K562 (cell line): ENCODE measurements around the gene CPA3. TPM values are rescaled to one million over a fixed set of nuclear protein-coding genes. Genes with fewer than 3 reads are reported as not detected.
A peak's percentile ranks its signal among the peaks of the same experiment; 100 is the strongest.

Experiments
- ATAC-seq: fragments of 200-7000 bp; cut with Tn5 transposase; 3 replicates; pipeline ENCODE4 v1.9.1; 2020; ENCODE audit warnings: moderate library complexity
- BruUV-seq: library from RNA; stranded (reverse); fragments of 400-500 nt; replicated peaks from 2 replicates; lab custom pipeline; 2021; lab: Mats Ljungman, UMichigan
- CTCF ChIA-PET: fragments of 300-600 bp; formaldehyde crosslinking; extraction: SDS; loops from one replicate; lab custom pipeline; 2021; ENCODE audit warnings: low intra/inter-chr PET ratio; lab: Yijun Ruan, JAX
- POLR2A ChIA-PET: fragments of 300-600, 350-650 bp; sonication (Branson Sonifier 250); formaldehyde crosslinking; extraction: SDS; loops from one replicate; lab custom pipeline; 2021; ENCODE audit warnings: antibody characterized with exemption, inconsistent platforms; lab: Yijun Ruan, JAX
- DNase-seq, 4 experiments: peaks; one replicate each; pipeline versions ENCODE4 v3.0.0 to v3.0.0-alpha.2; 2011 to 2018; ENCODE audit warnings: low spot score in 3 of 4, mixed read lengths in 3 of 4; ENCODE audit errors: extremely low read depth in 1 of 4
- FAIRE-seq: peaks from 2 replicates; lab custom pipeline; 2011; peaks lifted over from hg19 to GRCh38; lab: Jason Lieb, UNC
- H2AFZ ChIP-seq: 2 replicates; pipeline ENCODE4 v1.6.0; 2011; ENCODE audit warnings: low read depth, low read length, control low read depth, inconsistent platforms
- H3K27ac ChIP-seq: fragments of 200-600 bp; 3 replicates; pipeline ENCODE4 v1.8.0; 2011; ENCODE audit warnings: low read depth, mild to moderate bottlenecking, control low read depth, inconsistent platforms, low read length, moderate library complexity, mixed read lengths; ENCODE audit errors: extremely low read depth
- H3K27me3 ChIP-seq, 2 experiments: fragments of 300-600 bp in 1 of 2; 2 replicates in 1 of 2; 3 replicates in 1 of 2; pipeline versions ENCODE4 v1.6.0 to v1.8.0; 2011; ENCODE audit warnings: inconsistent platforms in 2 of 2, low read length in 2 of 2, mild to moderate bottlenecking in 1 of 2, mixed read lengths in 1 of 2, moderate library complexity in 1 of 2; ENCODE audit not compliant: control insufficient read depth in 2 of 2, insufficient read depth in 2 of 2
- H3K36me3 ChIP-seq: fragments of 300-600 bp; 3 replicates; pipeline ENCODE4 v1.8.0; 2011; ENCODE audit warnings: mild to moderate bottlenecking, low read length, inconsistent platforms; ENCODE audit not compliant: control insufficient read depth, insufficient read depth
- H3K4me1 ChIP-seq, 2 experiments: fragments of 200-600 bp in 1 of 2; replicated peaks in 1 of 2; 2 replicates in 1 of 2; 3 replicates in 1 of 2; pipeline versions ENCODE4 v1.5.1 to v1.8.0; 2011; ENCODE audit warnings: inconsistent platforms in 2 of 2, low read length in 2 of 2, mild to moderate bottlenecking in 1 of 2, mixed read lengths in 1 of 2, moderate library complexity in 1 of 2; ENCODE audit not compliant: control insufficient read depth in 2 of 2, insufficient read depth in 2 of 2
- H3K4me2 ChIP-seq: 2 replicates; pipeline ENCODE4 v1.6.1; 2011; ENCODE audit warnings: low read length, control low read depth, inconsistent platforms, mixed read lengths; ENCODE audit not compliant: insufficient read depth
- H3K4me3 ChIP-seq: fragments of 200-600 bp; sonication (generic), shearing (Covaris generic); 2 replicates; pipeline ENCODE4 v1.5.1; 2016; ENCODE audit warnings: control low read depth, inconsistent platforms
- H3K79me2 ChIP-seq: fragments of 200-600 bp; 3 replicates; pipeline ENCODE4 v1.8.0; 2011; ENCODE audit warnings: low read length, inconsistent platforms; ENCODE audit not compliant: control insufficient read depth, insufficient read depth
- H3K9ac ChIP-seq, 2 experiments: 2 replicates each; pipeline versions ENCODE4 v1.6.0 to v1.6.1; 2011; ENCODE audit warnings: low read depth in 2 of 2, low read length in 2 of 2, control low read depth in 1 of 2, inconsistent platforms in 1 of 2, mild to moderate bottlenecking in 1 of 2, mixed read lengths in 1 of 2; ENCODE audit not compliant: insufficient read depth in 1 of 2
- H3K9me1 ChIP-seq: one replicate; pipeline ENCODE4 v1.6.0; 2011; ENCODE audit warnings: inconsistent platforms, mild to moderate bottlenecking, low read length, moderate library complexity; ENCODE audit not compliant: control insufficient read depth, insufficient read depth
- H3K9me3 ChIP-seq: replicated peaks from 2 replicates; pipeline ENCODE4 v1.5.1; 2011; ENCODE audit warnings: low read depth, low read length, inconsistent platforms; ENCODE audit not compliant: control insufficient read depth, insufficient read depth
- H4K20me1 ChIP-seq: replicated peaks from 2 replicates; pipeline ENCODE4 v1.6.1; 2011; ENCODE audit warnings: low read length, inconsistent platforms, mixed read lengths; ENCODE audit not compliant: control insufficient read depth, insufficient read depth
- PBX2 ChIP-seq, 2 experiments: IDR thresholded peaks in 1 of 2; conservative IDR thresholded peaks in 1 of 2; 2 replicates each; pipeline ENCODE4 v1.6.1; 2016; ENCODE audit warnings: low read depth in 2 of 2, mild to moderate bottlenecking in 1 of 2, missing compliant biosample characterization in 1 of 2, missing genetic modification characterization in 1 of 2, moderate library complexity in 1 of 2
- SMAD3 ChIP-seq: fragments of 450-650 bp; formaldehyde crosslinking; conservative IDR thresholded peaks from 2 replicates; pipeline ENCODE4 v1.4.0; 2020; ENCODE audit warnings: mild to moderate bottlenecking
- WGBS: fragments of 100-300 bp; shearing (Covaris generic); methylation state at CpG from one replicate; pipeline ENCODE4 v1.1.6; 2016; ENCODE audit warnings: low coverage, mixed read lengths; ENCODE audit not compliant: insufficient coverage; ENCODE audit errors: missing lambda C conversion rate; 5-methylcytosine and 5-hydroxymethylcytosine counted together
- in situ Hi-C: fragments of 300-500 bp; cut with MboI; formaldehyde crosslinking; loops from 4 replicates; pipeline ENCODE4 v1.15.0; 2018; ENCODE audit warnings: inconsistent platforms, mixed read lengths
- intact Hi-C: fragments of 100-400 bp; cut with micrococcal nuclease; formaldehyde crosslinking; loops from 2 replicates; pipeline ENCODE4 v1.14.2; 2022
- polyA plus RNA-seq, 8 experiments: library from polyadenylated mRNA; depleted of rRNA in 4 of 8; stranded (reverse) in 5 of 8; unstranded in 3 of 8; fragments of >200 nt; fragmentation: Nextera tagmentation in 2 of 8; fragmentation: Illumina TruSeq in 1 of 8; extraction: Ambion mirVana in 2 of 8; extraction: Trizol in 1 of 8; gene quantifications; 2 replicates each; pipeline versions ENCODE4 v1.2.1 to v1.2.3, GENCODE V29; 2011 to 2014; ENCODE audit warnings: inconsistent platforms in 1 of 8, missing spikeins in 1 of 8
- total RNA-seq, 7 experiments: library from RNA; depleted of rRNA in 6 of 7; stranded (reverse); fragments of >200 nt in 6 of 7; fragmentation: Illumina TruSeq in 2 of 7; extraction: Trizol in 2 of 7; gene quantifications; 2 replicates each; pipeline versions ENCODE4 v1.2.1 to v1.2.3, GENCODE V29; 2011 to 2021; ENCODE audit warnings: low replicate concordance in 1 of 7

CPA3 gene
- total and polyA plus RNA-seq, 9 of the 15 experiments (the other 6 are each of a cell fraction or from before 2014, with no cell fraction given): not detected

GRCh38 chr3:148940983-148941382, 75.9 kb downstream of the CPA3 start:
- no peak overlapping the region for H2AFZ ChIP-seq
- H3K4me1 ChIP-seq: no peaks in the 10 kb centered on the region
- CTCF ChIA-PET: no interaction called here
- H3K36me3 ChIP-seq: no peaks in the 10 kb centered on the region
- BruUV-seq: no TSS peak
- no peak overlapping the region for H3K27ac ChIP-seq
- POLR2A ChIA-PET: no interaction called here
- DNase-seq (no peak), ATAC-seq (no peak), FAIRE-seq (no peak)
- intact Hi-C loops (loop anchor here (10.0 kb wide), 2 partner anchors 626 to 1556 kb away; no protein-coding TSS in a partner anchor), in situ Hi-C loops (loop anchor here (25.0 kb wide), 1 partner anchor 1554 kb away; no protein-coding TSS in a partner anchor)
- TF ChIP-seq PBX2 (CRISPR knock-in tag; IDR thresholded peaks at IDR 0.05; ENCODE audit: low read depth) (no peak), PBX2 (tag; conservative IDR thresholded peaks at IDR 0.05; ENCODE audit: low read depth) (peak; percentile 17; the same call in 1 of the 2 replicates), SMAD3 (CRISPR knock-in tag) (no peak)
- H3K79me2 ChIP-seq: no peaks in the 10 kb centered on the region
- WGBS: 0% methylated on average over 3 of the region's 3 CpGs
- H3K9me3 ChIP-seq: no peaks in the 10 kb centered on the region
- H3K9ac ChIP-seq: no peak overlapping the region; a peak in 1 of 4 replicates
- no peaks in the 10 kb centered on the region for H3K27me3 ChIP-seq
- no peaks in the 10 kb centered on the region for H3K9me1 ChIP-seq
- no peak overlapping the region for H3K4me2 ChIP-seq
- H3K4me3 ChIP-seq: no peak overlapping the region
- H4K20me1 ChIP-seq: no peaks in the 10 kb centered on the region
